Stimulated activated CD4-positive, alpha-beta T cell treated with anti-CD3 and anti-CD28 coated beads, Interleukin-12 subunit alpha, Interleukin-12 subunit beta, amount 100 ng/mL, for 48 hours (primary cell): ENCODE results near the gene CCDC78.

Experiments
- DNase-seq, 3 donors: peaks; one replicate each; pipeline ENCODE4 v3.0.0-alpha.2; 2020; ENCODE audit warnings: low read depth in 2 of 3, low spot score in 1 of 3

CCDC78 gene

DNA sequence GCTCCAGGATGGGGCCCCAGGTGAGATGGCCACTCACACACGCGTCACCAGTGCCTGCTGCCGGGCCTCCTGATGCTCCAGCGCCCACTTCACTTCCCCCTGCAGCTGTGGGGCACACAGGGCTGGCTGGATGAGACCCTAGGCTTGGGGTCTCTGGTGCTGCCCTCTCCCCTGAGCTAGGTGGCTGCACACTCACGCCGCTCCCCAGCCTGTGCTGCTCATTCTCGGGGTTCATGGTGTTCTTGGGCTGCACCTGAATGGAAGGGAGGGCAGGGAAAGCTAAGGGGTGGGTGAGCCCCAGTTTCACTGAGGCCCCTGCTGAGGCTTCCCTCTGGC lies 1.2 kb downstream of the CCDC78 start:
- DNase-seq, result no peak

DNA sequence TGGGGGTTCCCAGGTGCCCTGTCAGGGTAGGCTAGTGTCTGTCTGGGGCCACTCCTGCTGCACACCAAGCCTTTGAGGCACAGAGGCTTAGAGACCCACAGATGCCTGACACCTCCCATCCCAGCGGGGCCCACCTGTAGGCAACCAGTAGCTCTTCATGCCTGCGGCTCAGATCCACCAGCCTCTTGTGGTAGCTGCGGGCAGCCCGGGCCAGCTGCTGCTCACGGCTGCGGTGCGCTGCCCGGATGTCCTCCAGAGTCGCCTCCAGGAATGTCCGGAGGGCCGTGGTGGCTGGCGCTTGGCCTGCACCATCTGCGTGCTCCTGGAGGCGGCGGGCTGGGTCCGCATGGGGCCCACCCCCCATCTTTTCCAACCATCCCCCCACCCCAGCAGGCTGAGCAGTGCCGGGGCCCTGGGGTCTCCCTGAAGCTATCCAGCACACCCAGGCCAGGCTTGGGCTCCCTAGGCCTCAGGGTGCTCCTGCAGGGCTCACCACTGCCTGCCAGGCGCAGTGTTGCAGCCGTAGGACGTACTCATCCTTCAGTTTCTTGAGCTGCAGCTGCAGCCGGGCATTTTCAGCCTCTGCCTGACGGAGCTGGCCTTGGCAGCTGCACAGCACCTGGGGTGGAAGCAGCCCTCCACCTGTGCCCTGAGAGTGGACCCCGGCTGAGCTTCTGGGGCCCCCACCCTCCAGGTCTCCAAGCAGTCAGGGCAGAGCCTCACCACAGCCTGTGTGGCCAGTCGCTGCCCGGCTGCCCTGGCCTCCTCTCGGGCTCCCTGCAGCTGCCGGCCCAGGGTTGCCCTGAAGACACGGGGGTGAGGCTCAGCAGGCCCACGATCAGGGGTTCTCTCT lies 1.8 kb downstream of the CCDC78 start:
- DNase-seq, result no peak

DNA sequence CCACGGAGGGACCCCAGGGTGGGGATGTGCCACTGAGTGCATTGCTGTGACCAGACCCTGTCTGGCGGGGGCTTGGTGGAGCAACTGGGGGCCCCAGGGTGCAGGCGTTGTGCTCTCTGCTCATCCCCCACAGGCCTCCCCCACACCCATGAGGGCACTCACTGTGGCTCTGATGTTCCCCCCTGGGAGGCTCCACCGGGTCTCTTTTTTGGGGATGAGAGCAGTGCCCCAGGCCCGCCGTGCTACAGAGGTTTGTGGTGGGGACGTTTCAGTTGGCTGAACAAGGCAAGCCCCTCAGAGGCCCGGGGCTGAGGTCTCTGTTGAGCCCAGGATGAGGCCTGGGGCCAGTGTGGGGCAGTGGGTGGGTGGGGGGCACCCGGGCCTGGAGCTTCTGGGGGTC lies 2.5 kb downstream of the CCDC78 start:
- DNase-seq, result no peak

DNA sequence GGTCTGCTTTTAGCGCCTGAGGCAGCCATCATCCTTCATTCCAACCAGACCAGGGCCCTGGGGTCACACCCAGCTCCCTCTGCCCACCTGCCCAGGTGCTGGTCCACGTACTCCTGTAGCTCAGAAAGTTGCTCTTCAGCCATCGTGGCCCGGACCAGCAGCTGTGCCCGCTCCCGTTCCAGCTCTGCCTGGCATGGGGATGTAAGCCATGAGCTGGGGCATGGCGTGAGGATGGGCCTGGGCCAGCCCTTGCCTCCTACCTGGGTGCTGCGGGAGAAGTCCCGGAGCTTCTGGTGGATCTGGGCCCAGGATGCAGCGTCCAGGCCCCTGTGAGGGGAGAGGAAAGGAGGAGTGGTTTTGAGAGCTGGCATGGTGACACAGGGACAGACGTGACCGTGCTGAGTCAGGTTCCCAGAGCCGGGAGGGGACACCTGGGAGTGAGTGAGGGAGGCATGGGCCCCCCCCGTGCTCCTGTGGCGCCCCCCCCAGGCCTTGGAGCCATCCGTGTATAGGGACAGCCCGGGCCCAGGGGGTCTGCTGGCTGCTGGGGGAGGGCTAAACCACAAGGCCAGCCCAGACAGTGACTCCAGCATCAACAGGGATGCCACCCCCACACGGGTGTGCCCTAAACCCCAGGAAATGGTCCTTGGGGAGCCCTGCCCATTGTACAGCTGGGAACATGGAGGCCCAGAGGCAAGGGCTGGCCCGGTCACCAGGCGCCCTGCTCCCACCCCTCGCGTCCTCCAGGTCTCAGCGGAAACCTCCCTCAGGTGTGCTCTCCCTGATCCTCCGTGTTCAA lies 3.2 kb downstream of the CCDC78 start:
- no peak for DNase-seq

DNA sequence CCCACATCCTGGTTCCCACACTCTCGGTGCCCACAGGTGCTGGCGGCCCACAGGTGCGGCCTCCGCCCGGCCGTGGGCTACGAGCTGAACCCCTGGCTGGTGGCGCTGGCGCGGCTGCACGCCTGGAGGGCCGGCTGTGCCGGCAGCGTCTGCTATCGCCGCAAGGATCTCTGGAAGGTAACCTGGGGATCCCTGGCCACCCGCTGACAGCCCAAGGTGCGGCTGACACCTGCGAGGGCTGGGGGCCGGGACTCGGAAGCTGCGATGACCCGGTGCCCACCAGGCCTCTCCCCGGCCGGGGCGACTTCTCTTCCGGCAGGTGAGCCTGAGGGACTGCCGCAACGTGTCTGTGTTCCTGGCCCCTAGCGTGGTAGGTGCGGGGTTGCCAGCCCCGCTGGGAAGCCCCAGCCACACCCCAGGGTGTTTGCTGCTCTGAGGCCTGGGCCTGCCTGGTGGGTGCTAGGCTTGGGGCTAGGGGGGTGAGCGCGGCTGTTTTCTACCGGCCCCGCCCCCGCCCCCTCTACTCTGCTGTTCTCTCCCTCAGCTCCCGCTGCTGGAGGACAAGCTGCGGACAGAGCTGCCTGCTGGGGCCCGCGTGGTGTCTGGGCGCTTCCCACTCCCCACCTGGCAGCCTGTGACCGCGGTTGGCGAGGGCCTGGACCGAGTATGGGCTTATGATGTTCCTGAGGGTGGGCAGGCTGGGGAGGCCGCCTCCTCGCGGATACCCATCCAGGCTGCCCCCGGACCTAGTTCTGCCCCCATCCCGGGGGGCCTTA lies 4.3 kb downstream of the CCDC78 start:
- DNase-seq, result no peak

DNA sequence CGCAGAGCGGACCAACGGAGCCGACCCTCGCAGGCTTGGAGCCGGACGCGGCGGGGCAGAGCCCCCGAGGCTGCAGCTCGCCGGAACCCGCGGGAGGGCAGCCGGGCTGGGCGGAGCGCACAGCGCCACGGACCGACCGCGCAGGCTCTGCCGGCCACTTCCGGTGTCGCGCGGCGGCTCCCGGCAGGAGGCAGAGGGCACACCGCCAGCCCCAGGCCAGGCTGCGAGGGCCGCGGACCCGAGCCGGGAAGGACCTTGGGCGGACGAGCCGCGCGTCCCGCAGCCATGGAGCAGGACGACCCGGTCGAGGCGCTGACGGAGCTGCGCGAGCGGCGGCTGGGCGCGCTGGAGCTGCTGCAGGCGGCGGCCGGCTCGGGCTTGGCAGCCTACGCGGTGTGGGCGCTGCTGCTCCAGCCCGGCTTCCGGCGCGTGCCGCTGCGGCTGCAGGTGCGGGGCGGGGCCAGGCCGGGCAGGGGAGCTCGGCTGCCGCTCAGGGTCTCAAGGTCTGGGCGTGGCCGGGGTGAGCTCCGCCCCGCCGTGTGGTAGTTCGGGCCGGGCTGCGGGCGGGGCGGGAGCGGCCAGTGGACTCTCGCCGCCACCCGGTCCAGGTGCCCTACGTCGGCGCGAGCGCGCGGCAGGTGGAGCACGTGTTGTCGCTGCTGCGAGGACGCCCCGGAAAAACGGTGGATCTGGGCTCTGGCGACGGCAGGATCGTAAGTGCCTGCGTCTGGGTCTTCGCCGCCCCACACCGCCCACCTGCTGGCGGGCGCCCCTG lies 5.1 kb downstream of the CCDC78 start, which contains the start of gene ANTKMT:
Gene ANTKMT, plus strand, starts transcription at position 157 of the 775 bp plus-strand sequence. Its CDS starts 129 bp downstream, at position 286.
- DNase-seq, result peak; percentile 50 to 74 (median 52)

DNA sequence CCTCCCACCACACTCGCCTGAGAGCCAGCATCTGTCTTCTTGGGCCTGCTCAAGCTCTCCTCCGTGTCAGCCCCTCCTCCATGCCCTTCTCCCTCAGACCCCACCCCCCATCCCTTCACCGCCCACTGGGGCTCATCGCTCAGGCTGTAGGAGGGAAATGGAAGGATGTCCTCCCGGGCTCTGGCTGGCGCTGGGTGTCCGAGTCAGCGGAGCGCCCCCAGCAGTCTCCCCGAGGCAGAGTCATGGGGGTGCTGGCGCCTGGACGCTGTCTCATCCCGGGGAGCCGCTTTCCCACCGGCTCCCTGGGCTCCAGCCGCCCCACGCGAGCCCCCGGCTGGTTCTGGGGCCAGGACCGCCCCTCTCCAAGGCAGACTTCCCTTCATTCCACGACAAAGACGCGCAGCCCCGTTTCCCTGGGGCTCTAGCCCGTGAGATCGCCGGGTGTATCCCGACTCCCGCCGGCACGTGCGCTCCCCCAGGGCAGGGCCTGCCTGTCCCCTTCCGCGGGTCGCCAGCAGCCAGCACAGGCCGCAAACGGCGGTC lies 5.7 kb downstream of the CCDC78 start:
- DNase-seq, result peak in 1 of 3 donors; percentile 28

DNA sequence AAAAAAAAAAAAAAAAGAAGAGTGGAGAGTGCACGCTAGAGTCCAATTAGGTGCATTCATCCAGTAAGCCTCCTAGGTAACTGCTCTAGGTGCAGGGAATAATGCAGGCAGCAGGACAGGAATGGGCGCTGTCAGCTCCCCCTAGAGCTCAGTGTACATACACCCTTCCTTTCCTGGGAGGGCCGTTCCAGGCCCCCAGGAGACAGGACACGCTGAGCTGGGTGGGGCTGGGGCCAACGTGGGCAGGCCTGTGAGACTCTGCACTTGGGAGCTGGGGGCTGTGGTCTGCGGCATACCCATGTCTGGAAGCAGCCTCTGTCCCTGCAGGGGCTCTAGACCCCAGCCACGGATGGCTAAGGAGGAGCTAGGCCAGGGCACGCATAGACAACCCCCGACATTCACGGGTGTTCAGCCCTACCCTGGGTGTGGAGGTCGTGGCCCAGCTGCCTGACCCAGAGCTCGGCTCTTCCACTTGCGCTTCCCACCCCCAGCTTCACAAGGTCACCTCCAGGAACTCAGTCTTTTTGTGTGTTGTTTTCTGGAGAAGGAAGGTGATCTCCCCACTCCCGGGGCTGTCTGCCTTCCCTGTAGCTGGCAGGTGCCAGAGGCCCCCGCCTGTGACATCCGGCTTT lies 6.3 kb downstream of the CCDC78 start:
- DNase-seq, result no peak

DNA sequence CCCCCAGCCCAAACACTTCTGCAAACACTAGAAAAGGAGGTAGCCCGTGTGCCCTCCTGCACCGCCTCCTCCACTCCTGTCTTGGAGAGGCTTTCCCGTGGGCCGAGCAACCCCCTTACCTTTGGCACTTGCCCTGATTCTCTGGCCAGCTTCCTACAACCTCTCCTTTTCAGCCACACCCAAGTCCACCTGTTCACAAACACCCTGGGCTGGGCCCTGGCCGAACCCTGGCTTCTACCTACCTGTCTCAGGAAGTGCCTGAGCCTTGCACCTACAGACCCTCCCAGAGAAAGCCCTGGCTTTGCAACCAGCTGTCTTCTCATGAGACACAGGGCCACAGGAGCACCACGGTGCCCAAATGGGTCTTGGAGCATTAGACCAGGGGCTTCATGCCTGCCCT lies 7.3 kb downstream of the CCDC78 start:
- no peak for DNase-seq

DNA sequence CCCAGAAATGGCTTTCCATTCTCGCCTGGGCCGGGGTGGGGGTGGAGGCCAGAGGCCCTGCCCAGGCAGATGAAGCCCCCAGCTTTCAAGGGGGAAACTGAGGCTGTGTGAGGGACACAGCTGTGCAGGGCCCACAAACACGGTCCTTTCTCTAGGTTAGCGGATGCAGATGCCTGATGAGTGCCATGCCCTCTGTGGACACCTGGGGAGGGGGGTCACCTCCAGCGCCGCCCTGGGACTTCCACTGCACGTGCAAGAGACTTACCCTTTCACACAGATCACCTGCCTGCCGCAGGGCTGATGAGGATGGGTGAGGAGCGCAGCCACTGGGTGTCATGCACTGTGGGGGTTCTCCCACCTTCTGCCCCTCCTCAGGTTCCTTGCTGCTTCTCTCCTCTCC lies 7.9 kb downstream of the CCDC78 start:
- no peak for DNase-seq

DNA sequence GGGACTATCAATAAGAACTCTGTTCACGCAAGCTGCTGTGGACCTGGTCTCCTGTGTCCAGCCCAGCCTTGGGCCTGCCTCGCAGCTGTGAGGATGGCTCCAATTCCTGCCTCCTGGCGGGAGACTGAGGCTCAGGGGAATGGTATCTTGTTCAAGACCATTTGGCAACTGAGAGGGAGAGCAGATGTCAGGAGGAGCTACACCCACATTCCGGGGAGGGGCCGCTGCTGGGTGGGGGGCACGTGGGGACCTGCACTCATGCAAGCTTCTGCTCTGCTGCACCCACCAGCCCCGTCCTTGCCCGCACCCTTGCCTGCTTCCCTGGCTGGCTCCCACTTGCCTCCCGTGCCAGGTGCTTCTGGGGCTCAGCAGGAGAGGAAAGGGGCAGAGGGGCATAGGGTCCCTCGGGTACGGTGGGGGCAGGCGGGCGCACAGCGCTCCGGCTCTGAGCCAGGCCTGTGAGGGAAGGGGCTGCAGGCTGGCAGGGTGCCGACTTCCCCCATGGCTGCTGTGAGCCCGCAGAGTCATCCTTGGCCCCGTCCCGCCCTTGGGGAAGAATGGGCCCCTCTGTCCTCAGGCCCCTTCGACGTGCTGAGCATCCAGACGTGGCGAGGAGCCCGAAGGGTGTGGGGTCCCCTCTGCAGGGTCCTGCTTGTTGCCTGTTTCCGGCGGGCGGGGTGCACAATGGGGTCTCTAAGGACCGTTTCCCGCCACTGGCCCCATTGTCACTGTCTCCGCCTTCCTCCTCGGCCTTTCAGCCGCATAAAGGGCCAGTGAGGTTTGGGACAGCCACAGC lies 8.6 kb downstream of the CCDC78 start:
- no peak for DNase-seq

DNA sequence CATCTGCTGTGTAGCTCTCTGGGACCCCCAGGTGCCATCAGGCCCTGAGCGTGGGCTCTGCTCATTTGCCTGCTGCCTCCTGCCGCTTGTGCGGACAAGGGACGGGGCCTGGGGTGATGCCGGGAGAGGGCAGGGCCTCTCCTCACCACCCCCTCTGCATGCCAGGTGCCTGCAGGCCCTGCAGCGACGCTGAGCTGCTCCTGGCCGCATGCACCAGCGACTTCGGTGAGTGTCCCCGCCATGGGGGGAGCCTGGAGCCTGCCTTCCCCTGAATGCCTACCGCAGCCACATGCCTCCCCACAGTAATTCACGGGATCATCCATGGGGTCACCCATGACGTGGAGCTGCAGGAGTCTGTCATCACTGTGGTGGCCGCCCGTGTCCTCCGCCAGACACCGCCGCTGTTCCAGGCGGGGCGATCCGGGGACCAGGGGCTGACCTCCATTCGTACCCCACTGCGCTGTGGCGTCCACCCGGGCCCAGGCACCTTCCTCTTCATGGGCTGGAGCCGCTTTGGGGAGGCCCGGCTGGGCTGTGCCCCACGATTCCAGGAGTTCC lies 9.4 kb downstream of the CCDC78 start:
- no peak for DNase-seq

DNA sequence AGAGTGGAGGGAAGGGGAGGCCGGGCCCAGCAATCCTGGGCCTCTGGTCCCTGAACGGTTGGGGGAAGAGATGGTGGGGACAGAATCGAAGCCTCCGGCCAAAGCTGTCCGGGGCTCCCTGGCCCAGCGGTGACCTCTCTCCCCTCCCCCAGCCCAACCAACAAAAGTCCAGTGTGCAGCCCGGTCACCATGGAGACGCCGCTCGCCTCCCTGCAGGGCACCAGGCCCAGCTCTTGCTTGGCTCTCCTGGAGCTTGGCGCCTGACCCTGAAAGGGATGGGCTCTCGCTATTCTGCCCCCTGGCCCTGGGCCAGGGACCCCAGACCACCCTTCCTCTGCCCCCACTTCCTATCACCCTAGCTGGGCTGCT lies 10.1 kb downstream of the CCDC78 start:
- no peak for DNase-seq

DNA sequence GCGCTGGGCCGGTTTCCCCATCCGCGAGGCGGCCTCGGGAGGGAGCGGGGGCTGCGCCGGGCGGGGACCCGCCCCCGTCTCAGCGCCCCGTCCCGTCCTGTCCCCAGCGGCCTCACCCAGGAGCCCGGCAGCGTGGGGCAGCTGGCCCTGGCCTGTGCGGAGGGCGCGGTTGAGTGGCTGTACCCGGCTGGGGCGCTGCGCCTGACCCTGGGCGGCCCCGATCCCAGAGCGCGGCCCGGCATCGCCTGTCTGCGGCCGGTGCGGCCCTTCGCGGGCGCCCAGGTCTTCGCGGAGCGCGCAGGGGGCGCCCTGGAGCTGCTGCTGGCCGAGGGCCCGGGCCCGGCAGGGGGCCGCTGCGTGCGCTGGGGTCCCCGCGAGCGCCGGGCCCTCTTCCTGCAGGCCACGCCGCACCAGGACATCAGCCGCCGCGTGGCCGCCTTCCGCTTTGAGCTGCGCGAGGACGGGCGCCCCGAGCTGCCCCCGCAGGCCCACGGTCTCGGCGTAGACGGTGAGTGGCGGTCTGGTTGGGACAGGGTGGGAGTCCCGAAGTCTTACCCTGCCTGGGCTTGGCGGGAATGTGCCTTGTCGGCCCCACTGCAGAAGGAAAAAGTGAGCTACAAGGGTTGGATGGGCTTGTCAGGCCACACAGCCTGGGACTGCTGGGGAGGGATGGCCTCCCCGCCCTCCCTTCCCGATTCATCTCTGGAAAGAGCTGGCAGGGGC lies 10.6 kb downstream of the CCDC78 start:
- no peak for DNase-seq

DNA sequence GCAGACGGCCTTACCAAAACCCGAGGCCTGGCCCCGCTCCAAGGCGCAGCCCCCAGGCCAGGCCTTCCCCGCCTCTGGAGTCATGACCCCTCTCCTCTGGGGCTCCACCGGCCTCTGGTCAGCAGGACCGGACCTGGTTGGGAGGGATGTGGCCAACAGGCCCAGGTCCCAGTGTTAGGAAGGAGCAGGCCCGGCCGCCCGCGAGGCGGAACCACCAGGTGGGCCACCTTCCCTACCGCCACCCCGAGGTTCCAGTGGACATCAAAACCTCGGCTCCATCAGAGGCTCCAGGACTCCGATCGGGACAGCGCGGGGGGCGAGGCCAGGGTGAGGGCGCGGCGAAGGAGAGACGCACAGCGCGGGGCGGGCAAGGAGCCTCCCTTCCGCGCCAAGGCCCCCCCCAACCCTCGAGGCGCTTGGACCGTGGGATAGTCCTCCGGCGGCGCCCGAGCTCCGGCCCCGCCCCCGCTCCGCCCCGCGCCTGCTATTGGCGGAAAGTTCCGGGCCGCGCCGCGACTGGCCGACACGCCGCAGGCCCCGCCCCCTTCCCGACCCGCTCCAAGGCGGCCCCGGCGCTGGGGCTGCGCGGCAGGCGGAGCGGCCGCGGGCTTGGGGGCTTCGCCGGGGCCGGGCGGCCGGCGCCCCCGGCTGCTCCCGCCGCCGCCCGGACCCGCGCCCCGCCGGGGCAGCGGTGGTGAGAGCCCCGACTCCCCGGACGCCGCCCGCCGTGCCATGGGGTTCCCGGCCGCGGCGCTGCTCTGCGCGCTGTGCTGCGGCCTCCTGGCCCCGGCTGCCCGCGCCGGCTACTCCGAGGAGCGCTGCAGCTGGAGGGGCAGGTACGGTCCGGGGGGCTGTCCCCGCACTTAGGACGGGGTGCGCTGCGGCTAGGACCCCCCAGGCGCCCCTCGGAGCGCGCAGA lies 11.4 kb downstream of the CCDC78 start, which contains the start of gene METRN:
Gene METRN, plus strand, starts transcription at position 561 of the 919 bp plus-strand sequence. Its CDS starts 172 bp downstream, at position 733.
- DNase-seq, result peak; percentile 71 to 91 (median 86)

DNA sequence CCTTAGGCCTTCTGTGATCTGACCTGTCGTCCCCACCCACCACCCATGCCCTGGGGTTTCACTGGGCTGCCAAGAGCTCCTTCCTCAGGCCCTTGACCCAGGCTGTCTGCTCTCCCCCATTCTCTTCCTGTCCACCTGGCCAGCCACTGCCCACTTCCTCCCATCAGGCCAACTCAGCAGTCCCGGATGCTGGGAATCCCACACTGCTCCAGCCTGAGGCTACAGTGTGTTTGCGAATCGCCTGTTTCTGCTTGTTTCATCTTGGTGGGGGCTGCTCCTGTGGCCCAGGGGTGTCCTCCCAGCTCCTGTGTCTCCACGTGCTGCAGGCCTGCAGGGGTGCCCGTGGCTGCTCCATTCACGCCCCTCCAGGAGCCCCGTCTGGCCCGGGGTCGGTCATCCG lies 12.2 kb downstream of the CCDC78 start:
- DNase-seq, result no peak

DNA sequence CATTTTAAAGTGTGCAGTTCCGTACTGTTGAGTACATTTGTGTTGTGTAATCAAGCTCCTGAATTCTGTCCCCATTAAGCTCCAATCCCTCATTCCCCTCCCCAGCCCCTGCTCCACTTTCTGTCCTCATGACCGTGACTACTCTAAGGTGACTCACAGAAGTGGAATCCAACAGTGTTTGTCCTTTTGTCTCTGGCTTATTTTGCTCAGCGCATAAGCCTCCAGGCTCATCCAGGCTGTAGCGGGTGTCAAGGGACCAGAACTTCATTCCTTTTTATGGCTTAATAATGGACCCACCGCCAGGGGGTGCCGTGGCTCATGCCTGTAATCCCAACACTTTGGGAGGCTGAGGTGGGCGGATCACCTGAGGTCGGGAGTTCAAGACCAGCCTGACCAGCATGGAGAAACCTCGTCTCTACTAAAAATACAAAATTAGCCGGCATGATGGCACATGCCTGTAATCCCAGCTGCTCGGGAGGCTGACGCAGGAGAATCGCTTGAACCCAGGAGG lies 13.4 kb downstream of the CCDC78 start:
- peak; percentile 55 to 64 (median 61) for DNase-seq
